PC-3 (cell line): ENCODE data around the gene SH3PXD2A.

ENCODE experiments used
- CTCF ChIP-seq: fragments of 300-600 bp; sonication (generic); conservative IDR thresholded peaks from 2 replicates; pipeline ENCODE4 v1.5.1; 2017; ENCODE audit warnings: antibody characterized with exemption, low read depth, mild to moderate bottlenecking, low read length
- EZH2 ChIP-seq: fragments of 300-600 bp; sonication (generic); IDR thresholded peaks from one replicate; pipeline ENCODE4 v1.6.1; 2017; ENCODE audit warnings: antibody characterized with exemption, mild to moderate bottlenecking, low read length; ENCODE audit not compliant: unreplicated experiment

- no peak for TF ChIP-seq EZH2
- TF ChIP-seq CTCF, result no peak
Observed at GRCh38 chr10:103769176-103769575, 86.2 kb downstream of the SH3PXD2A start.
